Right lobe of liver (tissue), 4 donors: ENCODE measurements around the gene INSR.

Experiments
- POLR2A ChIP-seq: fragments of 450-650 bp; IDR thresholded peaks from one replicate; pipeline ENCODE4 v1.6.1; 2017; ENCODE audit warnings: antibody characterized with exemption, mild to moderate bottlenecking
- TF ChIP-seq, protein P1 (sequence below), 4 donors: fragments of 200-600 bp in 3 of 4; fragments of 450-650 bp in 1 of 4; IDR thresholded peaks; one replicate each; pipeline versions ENCODE4 v1.5.1 to v1.8.0; 2016 to 2022; ENCODE audit warnings: antibody characterized with exemption in 4 of 4, mild to moderate bottlenecking in 2 of 4
- donor health status: DM: no; HTN: no; CAD: no.
- donor health status: DM: no; HTN: no; CAD: no.
- donor health status: DM: no; HTN: yes; CAD: no.

- TF ChIP-seq, protein P1, sequence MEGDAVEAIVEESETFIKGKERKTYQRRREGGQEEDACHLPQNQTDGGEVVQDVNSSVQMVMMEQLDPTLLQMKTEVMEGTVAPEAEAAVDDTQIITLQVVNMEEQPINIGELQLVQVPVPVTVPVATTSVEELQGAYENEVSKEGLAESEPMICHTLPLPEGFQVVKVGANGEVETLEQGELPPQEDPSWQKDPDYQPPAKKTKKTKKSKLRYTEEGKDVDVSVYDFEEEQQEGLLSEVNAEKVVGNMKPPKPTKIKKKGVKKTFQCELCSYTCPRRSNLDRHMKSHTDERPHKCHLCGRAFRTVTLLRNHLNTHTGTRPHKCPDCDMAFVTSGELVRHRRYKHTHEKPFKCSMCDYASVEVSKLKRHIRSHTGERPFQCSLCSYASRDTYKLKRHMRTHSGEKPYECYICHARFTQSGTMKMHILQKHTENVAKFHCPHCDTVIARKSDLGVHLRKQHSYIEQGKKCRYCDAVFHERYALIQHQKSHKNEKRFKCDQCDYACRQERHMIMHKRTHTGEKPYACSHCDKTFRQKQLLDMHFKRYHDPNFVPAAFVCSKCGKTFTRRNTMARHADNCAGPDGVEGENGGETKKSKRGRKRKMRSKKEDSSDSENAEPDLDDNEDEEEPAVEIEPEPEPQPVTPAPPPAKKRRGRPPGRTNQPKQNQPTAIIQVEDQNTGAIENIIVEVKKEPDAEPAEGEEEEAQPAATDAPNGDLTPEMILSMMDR (IDR thresholded peaks at IDR 0.05), result no peak
- no peak for TF ChIP-seq POLR2A
Measured at GRCh38 chr19:7130043-7130442, 164.2 kb downstream of the INSR start.
